SK-N-SH (cell line): Measurements from ENCODE around the gene AAMDC.
A peak's percentile ranks its signal among the peaks of the same experiment; 100 is the strongest.
"Not testable (repeated sequence)": the region's sequence is repeated elsewhere in the genome, so short reads cannot be mapped to it uniquely, and the experiment has no call there.

ENCODE experiments used
- EP300 ChIP-seq, 2 experiments: IDR thresholded peaks; 2 replicates each; pipeline versions ENCODE4 v1.4.0 to v1.6.1; 2012; ENCODE audit warnings: borderline replicate concordance in 1 of 2, low read depth in 1 of 2, low read length in 1 of 2
- EZH2phosphoT487 ChIP-seq: fragments of 200-600 bp; sonication (generic); IDR thresholded peaks from 2 replicates; pipeline ENCODE4 v1.6.1; 2017; ENCODE audit warnings: low read depth, mixed run types, mild to moderate bottlenecking, antibody characterized with exemption, moderate library complexity, borderline replicate concordance
- JUND ChIP-seq: IDR thresholded peaks from 2 replicates; pipeline ENCODE4 v1.4.0; 2012
- MXI1 ChIP-seq: IDR thresholded peaks from 2 replicates; pipeline ENCODE4 v1.6.1; 2012; ENCODE audit warnings: mild to moderate bottlenecking, low read depth, low read length, improper control_type of control experiment
- NFIC ChIP-seq: IDR thresholded peaks from 2 replicates; pipeline ENCODE4 v1.4.0; 2012; ENCODE audit warnings: borderline replicate concordance
- NRF1 ChIP-seq: IDR thresholded peaks from 2 replicates; pipeline ENCODE4 v1.6.1; 2012; ENCODE audit warnings: low read depth, mild to moderate bottlenecking, low read length
- POLR2AphosphoS5 ChIP-seq: IDR thresholded peaks from 2 replicates; pipeline ENCODE4 v1.6.1; 2012; ENCODE audit warnings: low read depth, low read length
- RCOR1 ChIP-seq: fragments of 150-350 bp; IDR thresholded peaks from 2 replicates; pipeline ENCODE4 v1.6.1; 2017; ENCODE audit warnings: antibody characterized with exemption, low read length
- REST ChIP-seq: IDR thresholded peaks from 2 replicates; pipeline ENCODE4 v1.6.1; 2012; ENCODE audit warnings: mild to moderate bottlenecking, low read depth, low read length, moderate library complexity
- SIN3A ChIP-seq: IDR thresholded peaks from 2 replicates; pipeline ENCODE4 v1.6.1; 2012; ENCODE audit warnings: low read depth, mild to moderate bottlenecking, low read length, moderate library complexity, borderline replicate concordance
- TCF12 ChIP-seq: IDR thresholded peaks from 2 replicates; pipeline ENCODE4 v1.4.0; 2012
- USF2 ChIP-seq: fragments of 150-350 bp; IDR thresholded peaks from 2 replicates; pipeline ENCODE4 v1.6.1; 2017; ENCODE audit warnings: antibody characterized with exemption, low read length, low read depth, borderline replicate concordance
- TF ChIP-seq, protein P1 (sequence below): fragments of 200-600 bp; sonication (generic); IDR thresholded peaks from 2 replicates; pipeline ENCODE4 v1.6.1; 2017; ENCODE audit warnings: antibody characterized with exemption, mild to moderate bottlenecking, moderate library complexity

- peak; percentile 82 for TF ChIP-seq NFIC
- TF ChIP-seq TCF12: peak; percentile 63
- not testable (repeated sequence) for TF ChIP-seq NRF1; USF2; POLR2AphosphoS5; REST; RCOR1; SIN3A; EP300 (IDR thresholded peaks at IDR 0.05; ENCODE audit: borderline replicate concordance in 1 of 2, low read depth in 1 of 2, low read length in 1 of 2); EZH2phosphoT487; JUND; MXI1
- TF ChIP-seq, protein P1, sequence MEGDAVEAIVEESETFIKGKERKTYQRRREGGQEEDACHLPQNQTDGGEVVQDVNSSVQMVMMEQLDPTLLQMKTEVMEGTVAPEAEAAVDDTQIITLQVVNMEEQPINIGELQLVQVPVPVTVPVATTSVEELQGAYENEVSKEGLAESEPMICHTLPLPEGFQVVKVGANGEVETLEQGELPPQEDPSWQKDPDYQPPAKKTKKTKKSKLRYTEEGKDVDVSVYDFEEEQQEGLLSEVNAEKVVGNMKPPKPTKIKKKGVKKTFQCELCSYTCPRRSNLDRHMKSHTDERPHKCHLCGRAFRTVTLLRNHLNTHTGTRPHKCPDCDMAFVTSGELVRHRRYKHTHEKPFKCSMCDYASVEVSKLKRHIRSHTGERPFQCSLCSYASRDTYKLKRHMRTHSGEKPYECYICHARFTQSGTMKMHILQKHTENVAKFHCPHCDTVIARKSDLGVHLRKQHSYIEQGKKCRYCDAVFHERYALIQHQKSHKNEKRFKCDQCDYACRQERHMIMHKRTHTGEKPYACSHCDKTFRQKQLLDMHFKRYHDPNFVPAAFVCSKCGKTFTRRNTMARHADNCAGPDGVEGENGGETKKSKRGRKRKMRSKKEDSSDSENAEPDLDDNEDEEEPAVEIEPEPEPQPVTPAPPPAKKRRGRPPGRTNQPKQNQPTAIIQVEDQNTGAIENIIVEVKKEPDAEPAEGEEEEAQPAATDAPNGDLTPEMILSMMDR: not testable (repeated sequence)
These were observed 93.4 kb downstream of the AAMDC start for GRCh38 chr11:77914307-77914791.
